GM21360 (cell line): ENCODE measurements around the gene PDZD4.

Experiments used
- ATAC-seq: cut with Tn5 transposase; IDR thresholded peaks from one replicate; pipeline ENCODE4 v1.9.1; 2021; ENCODE audit warnings: mild to moderate bottlenecking, moderate library complexity; ENCODE audit not compliant: unreplicated experiment

PDZD4 gene, protein sequence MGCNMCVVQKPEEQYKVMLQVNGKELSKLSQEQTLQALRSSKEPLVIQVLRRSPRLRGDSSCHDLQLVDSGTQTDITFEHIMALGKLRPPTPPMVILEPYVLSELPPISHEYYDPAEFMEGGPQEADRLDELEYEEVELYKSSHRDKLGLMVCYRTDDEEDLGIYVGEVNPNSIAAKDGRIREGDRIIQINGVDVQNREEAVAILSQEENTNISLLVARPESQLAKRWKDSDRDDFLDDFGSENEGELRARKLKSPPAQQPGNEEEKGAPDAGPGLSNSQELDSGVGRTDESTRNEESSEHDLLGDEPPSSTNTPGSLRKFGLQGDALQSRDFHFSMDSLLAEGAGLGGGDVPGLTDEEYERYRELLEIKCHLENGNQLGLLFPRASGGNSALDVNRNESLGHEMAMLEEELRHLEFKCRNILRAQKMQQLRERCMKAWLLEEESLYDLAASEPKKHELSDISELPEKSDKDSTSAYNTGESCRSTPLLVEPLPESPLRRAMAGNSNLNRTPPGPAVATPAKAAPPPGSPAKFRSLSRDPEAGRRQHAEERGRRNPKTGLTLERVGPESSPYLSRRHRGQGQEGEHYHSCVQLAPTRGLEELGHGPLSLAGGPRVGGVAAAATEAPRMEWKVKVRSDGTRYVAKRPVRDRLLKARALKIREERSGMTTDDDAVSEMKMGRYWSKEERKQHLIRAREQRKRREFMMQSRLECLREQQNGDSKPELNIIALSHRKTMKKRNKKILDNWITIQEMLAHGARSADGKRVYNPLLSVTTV

DNA sequence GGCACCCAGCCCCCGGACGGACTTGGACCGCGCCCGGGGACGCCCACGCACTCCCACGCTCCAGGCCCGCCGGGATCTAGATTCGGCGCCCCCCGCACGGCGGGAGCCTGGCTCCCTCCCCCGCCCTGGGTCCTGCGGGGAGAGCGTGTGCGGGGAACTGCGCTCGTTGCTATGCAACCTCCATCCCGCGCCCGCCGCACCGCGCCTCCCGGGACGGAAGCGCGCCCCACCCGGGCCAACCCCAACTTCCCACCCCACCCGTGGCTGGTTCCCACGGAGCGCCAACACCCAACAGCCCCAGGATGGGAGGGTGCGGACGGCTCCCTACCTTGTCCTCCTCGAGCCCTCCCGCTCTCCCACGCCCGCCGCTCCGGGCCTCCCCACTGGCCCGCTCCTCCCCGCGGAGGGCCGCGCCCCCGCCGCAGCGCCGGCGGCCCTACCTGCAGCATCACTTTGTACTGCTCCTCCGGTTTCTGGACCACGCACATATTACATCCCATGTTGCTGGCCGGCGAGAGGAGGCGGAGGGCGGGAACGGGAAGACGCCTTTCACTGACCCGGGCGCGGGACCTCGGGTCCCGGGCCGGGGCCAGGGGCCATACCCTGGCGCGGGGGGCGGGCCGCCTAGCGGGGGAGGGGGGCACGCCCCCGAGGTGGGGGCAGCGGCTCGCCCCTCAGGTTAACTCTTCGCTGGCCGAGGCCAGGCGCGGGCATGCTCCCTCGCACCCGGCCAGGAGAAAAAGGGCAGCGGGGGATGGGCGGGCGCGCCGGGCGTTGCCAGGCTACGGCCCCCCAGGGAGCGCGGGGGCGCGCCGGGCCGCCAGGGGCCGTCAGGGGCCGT lies at the start of gene PDZD4:
Gene PDZD4, minus strand, starts transcription at position 746 of the 841 bp plus-strand sequence. Its CDS starts 246 bp downstream, at position 500.
- no peak for ATAC-seq

DNA sequence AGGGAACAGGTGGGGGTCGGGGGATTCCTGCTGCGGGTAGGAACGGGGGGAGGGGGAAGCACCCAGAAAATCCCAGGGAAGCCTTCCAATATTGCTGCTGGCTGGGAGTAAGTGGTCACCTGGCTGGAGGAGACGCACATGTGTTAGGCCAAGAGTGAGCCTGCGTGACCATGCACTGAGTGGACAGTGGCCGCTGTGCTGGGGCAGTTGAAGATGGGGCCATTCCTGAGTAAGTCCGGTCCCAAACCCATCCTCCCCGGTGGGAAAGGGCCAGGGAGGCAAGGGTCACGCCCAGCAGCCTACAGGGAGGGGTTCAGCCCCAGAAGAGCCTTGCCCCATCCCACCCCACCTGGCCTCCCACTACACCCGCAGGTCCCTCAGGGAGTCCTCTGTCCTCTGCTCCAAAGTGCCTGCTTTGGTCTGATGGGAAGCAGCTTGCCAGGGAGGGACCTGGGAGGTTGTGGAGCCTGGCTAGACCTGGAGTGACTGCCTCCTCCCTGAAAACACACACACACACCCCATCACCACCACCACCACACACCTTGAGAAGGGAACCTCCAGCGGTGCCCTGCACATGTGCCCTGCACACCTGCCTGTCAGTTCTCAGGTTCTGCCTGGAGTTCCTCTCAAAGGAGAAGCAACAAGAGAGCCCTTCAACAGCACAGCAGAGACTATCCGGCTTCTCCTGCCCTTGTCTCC lies 49.5 kb upstream of the PDZD4 start:
- no peak for ATAC-seq

DNA sequence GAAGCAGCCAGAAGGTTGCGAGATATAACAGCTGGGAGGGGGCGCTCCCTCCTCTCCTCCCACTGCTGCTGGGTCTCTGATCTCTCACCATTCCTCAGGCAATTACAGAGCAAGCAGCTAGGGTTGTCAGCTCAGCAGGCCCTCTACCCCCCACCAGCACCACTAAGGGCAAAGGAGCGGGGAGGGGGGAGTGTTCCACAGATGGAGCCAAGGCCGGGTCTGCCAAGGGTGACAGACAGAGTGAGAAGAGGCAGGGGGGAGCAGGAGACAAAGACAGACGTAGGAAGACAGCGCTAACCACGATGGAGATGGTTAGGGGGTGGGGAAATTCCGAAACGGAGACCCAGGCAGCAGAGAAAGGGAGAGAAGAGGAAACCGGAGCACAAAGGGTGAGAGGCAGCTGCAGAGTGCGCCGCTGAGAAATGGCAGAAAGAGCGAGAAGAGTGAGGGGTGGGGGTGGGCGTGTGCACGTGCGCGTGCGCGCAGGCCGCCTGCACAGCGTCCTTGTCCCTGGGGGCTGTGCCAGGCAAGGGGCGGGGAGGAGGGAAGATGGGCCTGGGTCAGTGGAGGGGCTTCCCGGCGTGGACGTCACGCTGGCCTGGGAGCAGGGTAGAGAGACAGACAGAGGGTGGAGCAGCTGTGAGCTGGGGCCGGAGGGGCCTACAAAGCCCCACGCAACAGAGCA lies 48.8 kb upstream of the PDZD4 start:
- no peak for ATAC-seq

DNA sequence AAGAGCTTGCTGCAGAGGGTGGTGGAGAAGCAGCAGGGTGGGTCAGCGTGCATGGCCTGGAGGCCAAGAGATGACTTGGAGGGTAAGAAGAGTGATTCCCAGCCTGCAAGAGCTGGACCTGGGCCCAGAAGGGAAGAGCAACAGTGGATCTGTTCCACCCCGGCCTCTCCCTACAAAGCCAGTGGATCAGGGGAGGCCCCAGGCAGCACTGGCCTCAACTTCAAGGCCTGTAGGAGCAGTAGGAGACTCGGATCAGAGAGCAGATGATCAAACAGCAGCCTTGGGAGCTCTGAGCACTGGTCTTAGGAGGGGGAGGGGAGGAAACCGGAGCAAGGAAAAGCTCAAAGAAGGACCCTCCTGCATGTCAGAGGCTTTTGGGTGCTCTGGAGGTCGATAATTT lies 48.0 kb upstream of the PDZD4 start:
- no peak for ATAC-seq

DNA sequence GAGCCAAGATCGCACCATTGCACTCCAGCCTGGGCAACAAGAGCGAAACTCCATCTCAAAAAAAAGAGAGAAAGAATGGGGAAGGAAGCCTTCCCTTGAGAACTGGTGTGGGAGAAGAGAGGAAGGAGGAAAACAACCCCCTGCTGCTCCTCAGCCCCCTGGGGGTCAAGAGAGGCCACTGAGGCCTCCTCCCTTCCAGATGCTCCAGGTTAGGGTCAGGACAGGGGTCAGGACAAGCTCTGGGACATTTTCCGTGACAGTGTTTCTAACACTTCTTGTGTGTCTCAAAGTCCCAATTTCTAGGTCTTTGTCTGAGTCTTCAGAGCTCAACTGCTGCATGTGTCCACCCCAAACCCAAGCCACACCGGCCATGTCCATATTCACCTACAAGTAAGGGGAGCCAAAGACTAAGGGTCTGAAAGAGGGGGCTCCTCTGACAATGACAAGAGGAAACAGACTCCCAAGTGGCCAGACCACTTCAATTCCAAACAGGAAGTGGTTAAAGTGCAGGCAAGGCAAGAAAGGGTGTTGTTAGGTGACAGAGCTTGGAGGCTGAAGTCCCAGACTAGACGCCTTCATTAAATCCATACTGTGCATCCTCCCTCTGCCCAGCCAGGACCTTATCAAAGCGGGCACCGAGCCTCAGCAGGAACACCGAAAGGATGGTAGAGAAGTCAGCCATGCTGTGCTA lies 47.4 kb upstream of the PDZD4 start:
- ATAC-seq: no peak

DNA sequence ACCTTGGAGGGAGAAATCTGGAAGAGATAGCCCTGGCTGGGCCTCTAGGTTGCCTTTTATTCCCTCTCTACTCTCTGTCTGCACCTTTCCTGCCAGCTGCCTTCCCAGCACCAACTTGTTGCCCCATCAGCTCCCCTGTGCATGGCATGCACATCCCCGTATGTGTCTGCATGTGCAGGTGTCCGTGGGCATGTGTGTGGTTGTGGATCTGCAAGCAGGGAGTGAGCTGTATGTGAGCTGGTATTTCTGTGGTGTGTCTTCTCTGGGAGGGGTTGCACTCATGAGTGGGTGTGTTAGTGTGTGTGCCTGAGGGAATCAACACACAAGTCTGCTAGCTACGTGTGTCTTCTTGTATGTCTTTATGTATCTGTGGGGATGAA lies 45.8 kb upstream of the PDZD4 start:
- no peak for ATAC-seq

DNA sequence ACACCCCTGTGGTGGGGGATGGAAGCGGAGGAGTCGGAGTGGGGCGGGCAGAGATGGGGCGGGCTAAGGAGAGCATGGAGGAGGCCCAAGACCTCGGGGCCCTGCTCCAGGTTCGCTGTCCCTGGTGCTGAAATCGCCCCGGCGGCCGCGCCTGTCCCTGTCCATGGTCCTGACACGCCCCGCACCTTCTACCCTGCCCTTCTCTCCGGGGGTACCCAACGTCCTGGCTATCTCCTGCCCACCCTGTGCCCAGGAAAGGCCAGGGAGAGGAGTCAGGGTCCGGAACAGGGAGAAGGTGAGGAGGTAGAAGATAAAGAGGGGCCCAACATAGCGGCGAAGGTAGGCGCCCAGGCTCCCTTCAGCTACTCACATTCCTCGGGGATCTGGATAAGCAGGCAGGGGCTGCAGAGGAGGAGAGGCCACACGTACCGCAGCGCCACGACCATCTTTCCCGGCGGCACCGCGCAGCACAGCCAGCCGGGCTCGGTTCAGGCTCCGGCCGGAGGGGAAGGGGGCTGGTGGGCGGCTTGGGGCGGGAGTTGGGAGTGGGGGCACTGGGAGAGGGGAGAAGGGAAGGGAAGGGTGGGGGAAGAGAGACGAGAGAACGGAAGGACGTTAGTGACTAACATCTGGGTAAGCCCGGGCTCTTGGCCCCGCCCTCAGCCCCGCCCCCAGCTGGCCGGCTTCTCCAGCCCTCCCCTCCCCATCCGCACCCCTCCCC lies 45.2 kb upstream of the PDZD4 start:
- ATAC-seq: no peak

DNA sequence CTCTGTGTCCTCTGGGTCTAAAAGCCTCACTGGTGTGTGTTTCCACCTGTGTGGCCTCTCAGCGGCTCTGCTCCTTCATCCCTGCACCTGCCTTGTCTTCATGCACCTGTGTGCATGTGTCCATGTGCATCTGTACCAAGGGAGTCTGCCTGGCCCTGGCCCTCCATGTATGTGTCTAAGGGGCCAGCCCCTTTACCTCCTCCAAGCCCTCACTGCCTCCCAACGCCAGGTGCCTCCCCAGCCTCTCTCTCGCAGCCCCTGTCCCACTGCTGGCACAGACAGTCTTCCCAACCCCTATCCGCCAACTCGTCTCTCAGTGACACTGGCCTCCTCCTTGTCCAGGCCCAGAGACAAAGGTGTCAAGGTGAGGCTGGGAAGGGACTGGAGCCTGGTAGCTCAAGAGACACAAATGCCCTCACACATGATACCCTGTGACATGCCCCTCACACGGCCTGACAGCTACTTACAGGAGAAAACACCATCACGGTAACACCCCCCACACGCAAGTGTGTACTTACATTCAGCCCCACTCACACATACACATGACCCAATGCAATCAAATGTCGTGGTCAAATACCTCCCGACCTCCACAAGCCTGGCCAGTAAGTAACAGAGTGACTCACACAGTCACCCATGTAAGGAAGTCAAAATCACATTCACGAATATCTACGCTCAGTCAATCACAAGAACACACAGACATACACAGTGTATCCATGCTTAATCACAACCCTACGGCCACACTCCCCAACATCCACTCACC lies 44.2 kb upstream of the PDZD4 start:
- no peak for ATAC-seq

DNA sequence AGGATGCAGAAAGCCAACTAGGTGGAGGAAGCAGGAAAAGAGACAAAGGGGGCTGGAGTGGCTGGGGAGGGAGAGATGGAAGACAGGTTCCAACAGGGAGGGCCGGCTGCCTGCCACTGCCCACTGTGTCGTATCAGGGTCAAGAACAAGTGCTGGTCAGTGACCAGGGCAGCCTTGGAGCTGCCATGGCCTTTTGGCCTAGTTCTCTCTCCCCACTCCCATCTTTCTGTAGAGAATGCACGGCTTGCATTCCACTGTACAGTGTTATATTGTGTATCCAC lies 43.7 kb upstream of the PDZD4 start:
- no peak for ATAC-seq

DNA sequence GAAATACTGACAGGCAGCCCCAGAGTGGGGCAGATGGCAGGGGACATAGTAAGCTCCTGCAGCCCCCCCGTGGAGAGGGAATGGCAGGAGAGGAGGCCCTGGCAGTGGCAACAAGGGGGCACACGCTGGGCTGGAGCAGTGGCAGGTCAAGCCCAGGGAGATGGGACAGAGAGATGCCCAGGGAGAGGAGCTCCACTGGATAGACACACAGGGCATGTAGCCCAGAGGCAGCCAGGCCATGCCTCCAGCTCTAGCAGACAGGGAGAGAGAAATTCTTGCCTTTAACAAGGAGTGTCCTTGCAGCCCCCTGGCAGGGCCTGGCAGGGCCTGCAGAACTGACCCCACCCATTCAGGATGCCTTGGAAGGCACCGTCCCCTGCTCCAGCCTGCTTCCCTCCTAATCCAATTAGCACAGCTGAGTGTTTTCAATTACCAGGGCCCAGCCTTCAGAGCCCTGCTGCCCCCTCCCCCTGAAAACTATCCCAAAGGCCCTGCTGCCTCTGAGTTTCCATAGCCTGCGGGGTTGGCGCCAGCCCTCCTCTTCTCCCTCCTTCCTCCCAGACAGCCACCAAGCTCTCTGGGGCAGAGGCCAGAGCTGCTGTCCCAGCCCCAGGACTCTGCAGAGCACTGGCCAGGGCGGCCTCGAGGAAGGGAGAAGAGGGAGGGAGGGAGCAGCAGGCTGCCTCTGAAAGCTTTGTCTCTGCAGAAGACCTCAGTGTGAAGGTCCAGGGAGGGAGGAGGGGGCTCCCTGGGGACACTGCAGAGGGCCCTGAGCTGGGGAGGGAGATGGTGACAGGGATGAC lies 43.1 kb upstream of the PDZD4 start:
- ATAC-seq: no peak

DNA sequence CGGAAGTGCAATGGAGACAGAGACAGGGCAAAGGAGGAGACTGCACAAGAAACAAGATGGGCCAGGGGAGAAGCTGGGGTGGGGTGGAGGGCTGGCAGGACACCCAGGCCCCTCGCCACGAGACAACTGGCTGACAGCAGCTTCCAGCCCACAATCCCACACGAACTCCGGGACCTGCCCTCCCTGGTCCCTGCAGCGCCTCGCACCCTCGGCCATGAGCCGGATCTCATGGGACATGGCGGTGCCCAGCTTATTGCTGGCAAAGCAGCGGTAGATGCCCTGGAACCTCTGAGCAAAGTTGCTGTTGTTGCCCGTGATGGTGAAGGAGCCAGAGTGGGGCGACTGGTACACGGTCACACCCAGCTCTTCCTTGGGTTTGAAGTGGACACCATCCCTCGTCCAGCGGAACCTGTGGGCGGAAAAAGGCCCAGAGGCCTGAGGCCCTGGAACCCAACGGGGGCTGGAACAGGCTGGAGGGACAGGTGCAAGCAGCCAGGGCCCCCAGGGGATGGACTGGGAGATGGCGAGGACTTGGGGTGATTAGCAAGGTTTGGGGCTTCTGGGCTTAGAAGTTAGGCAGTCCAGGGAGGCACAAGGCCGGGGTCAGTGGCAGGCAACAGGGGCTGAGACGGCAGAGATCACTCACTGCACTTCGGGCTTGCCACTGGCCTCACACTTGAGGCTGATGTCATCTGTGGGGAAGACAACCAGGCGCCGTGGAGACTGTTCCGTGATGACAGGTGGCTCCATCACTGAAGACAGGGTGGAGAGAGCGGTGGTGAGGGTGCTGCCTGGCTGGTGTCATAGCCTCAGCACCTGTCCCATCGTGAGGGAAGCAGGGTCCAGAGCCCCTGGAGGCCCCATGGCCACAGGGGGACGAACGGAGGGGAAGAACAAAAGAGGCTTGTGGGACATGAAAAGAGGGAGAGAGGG lies 41.9 kb upstream of the PDZD4 start:
- ATAC-seq: no peak

DNA sequence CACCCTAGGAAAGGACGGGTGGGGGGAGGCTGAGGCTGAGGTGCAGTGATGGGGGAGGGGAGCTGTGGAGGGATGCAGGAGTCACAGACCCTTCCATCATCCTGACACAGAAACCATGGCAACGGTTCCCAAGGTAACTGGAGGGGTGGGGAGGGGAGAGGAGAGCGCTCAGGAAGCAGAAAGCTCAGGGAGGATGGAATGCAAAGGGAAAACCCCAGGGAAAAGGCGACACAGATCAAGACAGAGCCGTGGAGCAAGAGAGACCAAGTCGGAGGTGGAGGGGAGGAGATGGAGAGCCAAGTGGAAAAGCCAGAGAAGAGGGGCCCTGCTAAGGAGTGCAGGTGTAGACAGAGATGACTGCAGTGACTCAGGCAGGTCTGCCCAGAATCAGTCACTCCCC lies 41.1 kb upstream of the PDZD4 start:
- no peak for ATAC-seq

DNA sequence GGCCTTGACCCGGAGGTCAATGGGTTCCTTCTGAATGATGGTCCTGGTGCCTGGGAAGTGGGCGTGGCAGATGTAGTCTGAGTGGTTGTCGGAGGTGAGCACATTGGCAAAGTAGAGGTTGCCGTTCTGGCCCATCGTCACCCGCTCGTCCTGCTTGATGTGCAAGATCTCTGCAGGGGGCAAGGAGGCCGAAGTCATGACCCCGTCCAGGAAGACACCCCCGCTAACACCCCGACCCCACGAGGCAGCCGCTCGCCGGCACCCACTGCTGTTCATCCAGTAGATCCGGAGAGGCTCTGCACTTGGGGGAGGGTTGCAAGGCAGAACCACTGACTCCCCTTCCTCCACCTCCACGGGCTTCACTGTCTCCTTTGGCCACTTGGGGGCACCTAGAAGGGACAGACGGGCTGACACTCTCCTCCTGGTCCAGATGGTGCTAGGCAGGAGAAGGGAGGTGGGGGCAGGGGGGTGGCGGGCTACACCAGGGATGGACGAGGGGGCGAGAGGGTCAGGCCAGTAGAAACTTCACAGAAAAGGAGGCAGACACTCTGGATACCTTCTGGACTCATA lies 40.5 kb upstream of the PDZD4 start:
- no peak for ATAC-seq

DNA sequence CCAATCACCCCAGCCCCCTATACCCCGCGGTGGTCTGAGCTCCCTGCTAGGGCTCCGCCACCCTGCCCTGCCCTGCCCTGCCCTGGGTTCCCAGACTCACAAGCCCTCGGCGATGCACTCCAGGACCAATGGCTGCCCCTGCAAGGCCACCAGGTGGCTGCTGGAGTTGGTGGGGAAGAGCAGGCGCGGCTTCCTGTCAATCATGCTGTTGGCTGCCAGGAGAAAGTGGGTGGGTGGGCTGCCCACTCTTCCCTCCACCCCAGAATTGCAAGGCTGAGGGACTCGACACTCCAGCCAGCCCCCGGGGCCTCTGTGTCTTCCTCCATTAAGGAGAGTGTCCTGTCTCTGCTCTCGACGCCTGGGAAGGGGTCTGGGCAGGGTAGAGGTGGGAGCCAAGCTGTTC lies 39.9 kb upstream of the PDZD4 start:
- ATAC-seq: no peak

DNA sequence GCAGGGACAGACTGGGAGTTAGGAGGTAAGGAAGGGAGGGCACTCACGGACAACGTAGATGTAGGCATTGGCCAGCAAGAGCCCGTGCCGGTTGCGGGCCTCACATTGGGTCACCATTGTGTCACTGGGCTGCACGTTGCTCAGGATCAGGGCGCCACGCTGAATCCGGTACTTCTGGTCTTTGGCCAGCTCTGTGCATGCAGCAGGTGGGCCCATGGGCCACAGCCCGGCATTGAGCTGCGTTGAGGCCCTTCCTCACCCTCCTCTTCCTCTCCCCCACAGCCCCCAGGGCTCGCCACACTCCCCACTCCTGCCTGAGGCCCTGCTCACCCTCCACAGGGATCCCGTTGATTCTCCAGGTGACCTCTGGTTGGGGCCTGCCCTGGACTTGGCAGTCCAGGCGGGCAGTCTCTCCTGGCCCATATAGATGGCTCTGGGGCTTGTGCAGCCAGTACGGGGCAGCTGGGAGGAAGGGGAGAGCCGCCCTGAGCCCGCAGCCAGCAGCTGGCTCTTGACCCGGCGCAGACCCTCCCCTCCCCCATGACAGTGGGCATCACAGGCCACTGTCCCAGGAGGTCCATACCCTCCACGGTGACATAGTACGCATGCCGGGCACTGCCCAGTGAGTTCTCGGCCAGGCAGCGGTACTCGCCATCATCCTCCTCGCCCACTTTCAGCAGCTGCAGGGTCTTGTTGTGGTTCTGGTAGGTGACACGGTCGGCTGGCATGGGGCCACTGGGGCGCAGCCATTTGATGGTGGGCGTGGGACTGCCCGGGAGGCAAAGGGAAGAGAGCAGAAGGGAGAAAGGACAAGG lies 39.3 kb upstream of the PDZD4 start:
- ATAC-seq: no peak
